ENCODE data around the gene HAS3.
"Not testable (repeated sequence)": the region's sequence is repeated elsewhere in the genome, so short reads cannot be mapped to it uniquely, and the experiment has no call there.

The HAS3 gene

DNA sequence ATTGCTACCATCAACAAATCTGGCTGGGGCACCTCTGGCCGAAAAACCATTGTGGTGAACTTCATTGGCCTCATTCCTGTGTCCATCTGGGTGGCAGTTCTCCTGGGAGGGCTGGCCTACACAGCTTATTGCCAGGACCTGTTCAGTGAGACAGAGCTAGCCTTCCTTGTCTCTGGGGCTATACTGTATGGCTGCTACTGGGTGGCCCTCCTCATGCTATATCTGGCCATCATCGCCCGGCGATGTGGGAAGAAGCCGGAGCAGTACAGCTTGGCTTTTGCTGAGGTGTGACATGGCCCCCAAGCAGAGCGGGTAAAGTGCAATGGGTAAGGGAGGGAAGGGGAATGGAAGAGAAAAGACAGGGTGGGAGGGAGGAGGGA, 9.5 kb downstream of the HAS3 start:
- H3K36me3 ChIP-seq (ENCODE audit: insufficient read depth, low read length), result peaks cover 77% of the 10 kb centered on the region
- no peaks in the 10 kb centered on the region for H3K4me1 ChIP-seq (ENCODE audit: insufficient read depth, low read length)
- no peaks in the 10 kb centered on the region for H3K27me3 ChIP-seq (ENCODE audit: insufficient read depth, low read length)
- H3K9me3 ChIP-seq (ENCODE audit: low read length), result peaks cover 9% of the 10 kb centered on the region
- H3K4me3 ChIP-seq (ENCODE audit: low read length), result no peak overlapping the region
- H2AFZ ChIP-seq (ENCODE audit: low read depth, low read length), result no peak overlapping the region

DNA sequence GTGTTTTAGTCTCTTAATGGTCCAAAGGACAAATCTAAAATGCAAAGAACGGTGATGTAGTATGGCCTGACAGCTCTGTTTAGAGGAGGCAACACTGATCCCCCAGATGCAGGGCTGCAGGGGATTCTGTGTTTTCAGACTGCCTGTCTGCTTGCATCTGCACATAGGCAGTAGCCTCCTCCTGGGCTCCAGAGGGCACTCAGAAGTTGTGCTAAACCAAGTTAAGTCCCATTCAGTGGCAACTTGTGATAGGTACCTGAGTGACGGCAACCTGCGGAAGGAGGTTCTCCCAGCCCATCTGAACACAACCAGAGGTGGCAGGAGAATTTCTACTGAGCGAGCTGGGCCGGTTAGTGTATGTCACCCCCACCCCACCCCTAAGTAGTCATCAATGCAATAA, 9.9 kb downstream of the HAS3 start:
- Histone ChIP-seq H3K36me3 (ENCODE audit: insufficient read depth, low read length) (peaks cover 80% of the 10 kb centered on the region), H3K9me3 (ENCODE audit: low read length) (peaks cover 9% of the 10 kb centered on the region), H3K27me3 (ENCODE audit: insufficient read depth, low read length) (no peaks in the 10 kb centered on the region)

DNA sequence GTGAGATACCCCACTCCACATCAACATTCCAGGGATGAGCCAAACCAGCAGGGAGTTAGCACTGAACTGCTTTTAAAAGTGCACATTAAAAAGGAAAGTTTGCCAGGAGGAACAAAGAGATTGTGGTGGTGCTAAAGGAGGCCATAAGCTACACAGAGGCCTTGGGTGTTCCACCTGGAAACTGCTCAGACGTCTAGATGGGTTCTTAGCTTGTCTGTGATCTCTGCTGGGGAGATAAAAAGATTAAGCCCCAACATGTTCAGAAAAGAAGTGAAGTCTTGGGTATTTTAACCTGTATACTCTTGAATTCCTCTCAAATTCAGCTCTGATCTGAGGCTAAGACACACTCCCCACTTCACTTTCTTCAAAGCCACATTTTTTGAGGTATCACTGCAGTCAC, 10.4 kb downstream of the HAS3 start:
- no peak overlapping the region for H2AFZ ChIP-seq (ENCODE audit: low read depth, low read length)

More for the DNA sequence above, 9.9 kb downstream of the HAS3 start:
- Histone ChIP-seq H3K4me1 (ENCODE audit: insufficient read depth, low read length) (no peaks in the 10 kb centered on the region), H2AFZ (ENCODE audit: low read depth, low read length) (no peak overlapping the region), H3K4me3 (ENCODE audit: low read length) (no peak overlapping the region)

DNA sequence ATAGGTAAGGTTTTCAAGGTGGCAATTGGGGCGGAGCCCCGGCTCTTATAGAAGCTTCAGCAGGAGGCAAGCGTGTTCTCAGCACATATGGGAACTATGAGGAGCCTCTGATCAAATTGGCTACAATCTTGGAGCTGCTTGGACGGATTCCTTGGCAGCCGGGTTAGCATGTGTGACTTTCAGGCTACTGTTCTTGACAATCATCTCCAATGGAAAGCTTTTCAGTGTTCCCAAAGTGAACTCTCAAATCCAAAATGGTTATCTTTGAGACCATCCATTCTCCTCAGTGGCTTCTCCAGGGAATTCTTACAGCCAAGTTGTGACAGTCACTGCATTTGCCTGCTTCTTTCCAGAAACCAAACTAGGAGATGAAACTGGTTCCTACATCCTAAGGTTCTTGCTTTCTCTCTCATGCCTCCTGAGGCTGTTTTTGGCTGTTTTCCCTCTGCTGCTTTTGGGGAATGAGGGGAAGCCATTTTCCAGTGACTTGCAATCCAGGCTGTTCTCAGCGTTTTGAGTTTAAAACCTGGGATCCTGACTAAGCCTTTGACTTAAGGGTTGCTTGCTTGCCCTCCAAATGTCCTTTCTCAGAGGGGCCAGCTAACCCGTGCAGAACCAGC, 10.9 kb downstream of the HAS3 start:
- Histone ChIP-seq H2AFZ (ENCODE audit: low read depth, low read length) (no peak overlapping the region), H3K9me3 (ENCODE audit: low read length) (peaks cover 16% of the 10 kb centered on the region), H3K4me3 (ENCODE audit: low read length) (no peak overlapping the region), H3K4me1 (ENCODE audit: insufficient read depth, low read length) (no peaks in the 10 kb centered on the region), H3K27me3 (ENCODE audit: insufficient read depth, low read length) (no peaks in the 10 kb centered on the region), H3K36me3 (ENCODE audit: insufficient read depth, low read length) (peaks cover 83% of the 10 kb centered on the region)

More for the DNA sequence above, 10.4 kb downstream of the HAS3 start:
- H3K4me1 ChIP-seq (ENCODE audit: insufficient read depth, low read length), result no peaks in the 10 kb centered on the region
- no peaks in the 10 kb centered on the region for H3K27me3 ChIP-seq (ENCODE audit: insufficient read depth, low read length)
- H3K4me3 ChIP-seq (ENCODE audit: low read length), result no peak overlapping the region
- peaks cover 13% of the 10 kb centered on the region for H3K9me3 ChIP-seq (ENCODE audit: low read length)
- H3K36me3 ChIP-seq (ENCODE audit: insufficient read depth, low read length), result peaks cover 80% of the 10 kb centered on the region

DNA sequence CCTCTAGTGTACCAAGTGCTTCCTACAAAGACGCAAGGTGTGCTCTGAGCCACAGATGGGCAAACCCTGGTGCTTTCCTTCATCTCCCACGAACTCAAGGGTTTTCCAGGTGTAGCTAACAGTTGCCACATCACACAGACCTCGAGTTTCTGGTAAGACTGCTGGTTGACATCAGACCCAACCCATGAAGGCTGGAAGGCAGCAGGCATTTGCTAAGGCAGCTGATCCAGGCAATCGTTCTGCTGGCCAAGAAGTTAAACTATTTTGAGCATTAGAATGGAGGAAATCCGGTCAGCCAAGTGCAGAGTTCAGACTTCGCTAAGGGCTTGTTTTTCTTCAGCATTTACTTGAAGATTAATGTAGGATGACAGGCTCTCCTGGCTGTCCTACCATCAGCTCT, 11.5 kb downstream of the HAS3 start:
- H3K4me1 ChIP-seq (ENCODE audit: insufficient read depth, low read length), result no peaks in the 10 kb centered on the region
- peaks cover 78% of the 10 kb centered on the region for H3K36me3 ChIP-seq (ENCODE audit: insufficient read depth, low read length)
- H3K4me3 ChIP-seq (ENCODE audit: low read length), result no peak overlapping the region

DNA sequence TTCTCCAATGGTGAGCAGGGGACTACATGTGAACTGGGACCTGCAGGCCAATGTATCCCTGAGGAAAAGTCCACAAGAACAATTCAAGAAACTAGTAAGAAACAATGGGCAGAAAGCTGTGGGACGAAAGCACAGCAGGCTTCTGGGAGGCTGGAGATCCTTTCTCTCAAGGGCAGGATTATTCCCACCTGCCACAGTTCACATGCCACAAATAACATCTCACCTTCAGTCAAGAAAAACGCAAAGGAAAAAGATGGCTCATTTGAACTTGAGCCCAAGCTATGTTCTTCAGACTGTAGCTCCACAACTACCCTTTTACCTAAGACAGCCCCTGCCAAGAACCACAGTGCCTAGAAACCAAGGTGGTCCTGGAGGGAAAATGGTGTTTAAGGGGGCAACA, 13.0 kb downstream of the HAS3 start:
- Histone ChIP-seq H2AFZ (ENCODE audit: low read depth, low read length) (no peak overlapping the region), H3K4me1 (ENCODE audit: insufficient read depth, low read length) (no peaks in the 10 kb centered on the region), H3K27me3 (ENCODE audit: insufficient read depth, low read length) (no peaks in the 10 kb centered on the region), H3K4me3 (ENCODE audit: low read length) (no peak overlapping the region), H3K9me3 (ENCODE audit: low read length) (peaks cover 16% of the 10 kb centered on the region), H3K36me3 (ENCODE audit: insufficient read depth, low read length) (peaks cover 78% of the 10 kb centered on the region)

More for the DNA sequence above, 11.5 kb downstream of the HAS3 start:
- Histone ChIP-seq H3K9me3 (ENCODE audit: low read length) (peaks cover 16% of the 10 kb centered on the region), H3K27me3 (ENCODE audit: insufficient read depth, low read length) (no peaks in the 10 kb centered on the region), H2AFZ (ENCODE audit: low read depth, low read length) (no peak overlapping the region)

DNA sequence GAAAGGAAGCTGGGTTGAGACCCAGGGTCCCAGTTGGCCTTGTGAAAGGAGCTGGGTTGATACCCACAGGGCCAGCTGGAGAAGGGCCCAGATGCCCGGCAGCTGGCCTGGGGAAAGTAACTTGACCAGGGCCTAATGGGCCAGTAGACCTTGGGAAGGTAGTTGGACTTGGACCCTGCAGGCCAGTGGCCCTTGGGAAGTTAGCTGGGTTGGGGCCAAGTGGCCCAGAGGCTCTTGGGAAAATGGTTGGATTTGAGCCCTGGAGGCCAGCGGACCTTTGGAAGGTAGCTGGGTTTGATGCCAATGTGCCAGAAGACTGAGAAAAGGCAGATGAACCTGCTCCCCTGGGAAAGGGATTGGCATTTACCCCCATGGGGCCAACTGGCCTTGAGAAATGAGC, 13.5 kb downstream of the HAS3 start:
- Histone ChIP-seq H3K4me3 (ENCODE audit: low read length) (no peak overlapping the region), H3K9me3 (ENCODE audit: low read length) (peaks cover 16% of the 10 kb centered on the region), H3K27me3 (ENCODE audit: insufficient read depth, low read length) (no peaks in the 10 kb centered on the region), H3K36me3 (ENCODE audit: insufficient read depth, low read length) (peaks cover 75% of the 10 kb centered on the region), H2AFZ (ENCODE audit: low read depth, low read length) (no peak overlapping the region), H3K4me1 (ENCODE audit: insufficient read depth, low read length) (no peaks in the 10 kb centered on the region)

DNA sequence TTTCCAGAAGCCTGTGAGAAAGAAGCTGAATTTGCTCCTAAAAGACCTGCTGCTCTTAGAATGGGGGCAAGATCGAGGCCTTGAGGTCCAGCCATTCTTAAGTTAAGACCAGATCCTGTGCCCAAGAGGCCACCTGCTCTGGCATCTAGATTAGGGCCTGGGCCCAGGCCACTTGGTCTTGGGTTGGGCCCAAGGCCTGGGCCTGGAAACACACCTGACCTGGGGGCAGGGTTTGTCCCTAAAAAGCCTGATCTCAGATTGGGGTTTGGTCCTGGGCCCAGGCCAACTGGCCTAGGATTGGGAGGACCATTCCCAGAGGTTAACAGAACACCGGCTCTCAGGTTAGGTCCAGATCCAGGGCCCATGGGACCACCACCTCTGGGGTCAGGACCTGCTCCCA, 14.1 kb downstream of the HAS3 start:
- no peaks in the 10 kb centered on the region for H3K27me3 ChIP-seq (ENCODE audit: insufficient read depth, low read length)
- H3K4me3 ChIP-seq (ENCODE audit: low read length), result no peak overlapping the region
- H3K4me1 ChIP-seq (ENCODE audit: insufficient read depth, low read length), result no peaks in the 10 kb centered on the region
- H3K9me3 ChIP-seq (ENCODE audit: low read length), result peaks cover 16% of the 10 kb centered on the region
- H3K36me3 ChIP-seq (ENCODE audit: insufficient read depth, low read length), result peaks cover 72% of the 10 kb centered on the region
- no peak overlapping the region for H2AFZ ChIP-seq (ENCODE audit: low read depth, low read length)

DNA sequence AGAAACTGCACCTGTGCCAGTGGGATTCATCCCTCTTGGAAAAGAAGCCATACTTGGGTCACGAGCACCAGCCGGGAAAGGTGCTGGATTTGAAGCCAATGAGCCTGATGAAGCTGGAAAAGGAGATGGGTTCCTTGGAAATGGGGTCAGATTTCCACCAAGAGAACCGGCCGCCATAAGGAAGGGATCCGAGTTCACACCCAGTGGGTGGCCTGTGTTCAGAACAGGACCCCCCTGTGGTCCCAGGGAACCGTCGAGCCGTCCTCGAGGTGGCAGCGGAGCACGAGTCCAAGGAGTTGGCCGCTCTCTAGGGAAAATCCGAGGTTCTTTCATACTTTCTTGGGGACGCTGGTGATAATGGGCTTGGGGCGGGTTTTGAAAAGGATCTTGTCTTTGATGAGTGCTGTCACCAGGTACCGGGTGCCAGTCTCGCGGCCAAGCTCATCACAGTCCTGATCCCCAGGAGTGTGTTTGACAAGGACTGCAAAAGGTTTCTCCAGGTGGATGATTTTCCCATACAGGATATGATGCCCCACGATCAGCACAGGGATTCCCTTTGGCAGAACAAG, 14.7 kb downstream of the HAS3 start:
- Histone ChIP-seq H3K36me3 (ENCODE audit: insufficient read depth, low read length) (peaks cover 67% of the 10 kb centered on the region), H3K27me3 (ENCODE audit: insufficient read depth, low read length) (no peaks in the 10 kb centered on the region), H3K4me3 (ENCODE audit: low read length) (no peak overlapping the region), H3K9me3 (ENCODE audit: low read length) (peaks cover 16% of the 10 kb centered on the region), H2AFZ (ENCODE audit: low read depth, low read length) (no peak overlapping the region), H3K4me1 (ENCODE audit: insufficient read depth, low read length) (no peaks in the 10 kb centered on the region)

DNA sequence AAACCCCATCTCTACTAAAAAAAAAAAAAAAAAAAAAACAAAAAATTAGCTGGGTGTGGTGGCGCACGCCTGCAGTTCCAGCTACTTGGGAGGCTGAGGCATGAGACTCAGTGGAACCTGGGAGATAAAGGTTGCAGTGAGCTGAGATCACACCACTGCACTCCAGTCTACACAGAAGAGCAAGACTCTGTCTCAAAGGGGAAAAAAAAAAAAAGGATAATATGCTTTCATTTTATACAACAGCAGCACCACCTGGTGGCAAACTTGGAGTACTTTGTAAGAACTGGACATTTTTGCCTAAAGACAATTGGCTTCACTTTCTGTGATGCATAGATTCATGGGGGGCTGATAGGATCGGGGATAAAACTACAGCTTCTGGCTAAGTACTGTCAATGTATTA, 18.5 kb downstream of the HAS3 start:
- Histone ChIP-seq H3K9me3 (ENCODE audit: low read length) (peaks cover 7% of the 10 kb centered on the region), H3K4me1 (ENCODE audit: insufficient read depth, low read length) (no peaks in the 10 kb centered on the region), H3K4me3 (ENCODE audit: low read length) (no peak overlapping the region), H3K36me3 (ENCODE audit: insufficient read depth, low read length) (peaks cover 39% of the 10 kb centered on the region), H2AFZ (ENCODE audit: low read depth, low read length) (no peak overlapping the region), H3K27me3 (ENCODE audit: insufficient read depth, low read length) (no peaks in the 10 kb centered on the region)

DNA sequence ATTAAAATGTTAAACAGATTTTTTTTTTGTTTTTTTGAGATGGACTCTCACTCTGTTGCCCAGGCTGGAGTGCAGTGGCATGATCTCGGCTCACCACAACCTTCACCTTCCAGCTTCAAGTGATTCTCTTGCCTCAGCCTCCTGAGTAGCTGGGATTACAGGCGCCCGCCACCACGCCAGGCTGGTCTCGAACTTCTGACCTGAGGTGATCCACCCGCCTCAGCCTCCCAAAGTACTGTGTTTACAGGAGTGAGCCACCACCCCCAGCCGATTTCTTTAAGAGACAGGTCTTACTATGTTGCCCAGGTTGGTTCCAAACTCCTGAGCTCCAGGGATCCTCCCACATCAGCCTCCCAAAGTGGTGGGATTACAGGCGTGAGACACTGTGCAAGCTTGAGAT, 19.0 kb downstream of the HAS3 start:
- H3K9me3 ChIP-seq (ENCODE audit: low read length); H3K27me3 ChIP-seq (ENCODE audit: insufficient read depth, low read length); H3K4me3 ChIP-seq (ENCODE audit: low read length); H3K4me1 ChIP-seq (ENCODE audit: insufficient read depth, low read length); H2AFZ ChIP-seq (ENCODE audit: low read depth, low read length): not testable (repeated sequence)
- H3K36me3 ChIP-seq (ENCODE audit: insufficient read depth, low read length), result peaks cover 34% of the 10 kb centered on the region

DNA sequence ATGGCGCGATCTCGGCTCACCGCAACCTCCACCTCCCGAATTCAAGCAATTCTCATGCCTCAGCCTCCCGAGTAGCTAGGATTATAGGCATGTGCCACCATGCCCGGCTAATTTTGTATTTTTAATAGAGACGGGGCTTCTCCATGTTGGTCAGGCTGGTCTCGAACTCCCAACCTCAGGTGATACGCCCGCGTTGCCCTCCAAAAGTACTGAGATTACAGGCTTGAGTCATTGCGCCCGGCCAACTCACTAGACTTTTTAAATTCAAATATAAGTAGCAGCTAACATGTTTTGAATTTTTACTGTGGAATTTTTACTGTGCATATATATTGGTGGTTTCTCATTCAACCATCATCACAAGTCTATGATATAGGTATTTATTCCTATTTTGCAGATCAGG, 19.5 kb downstream of the HAS3 start:
- not testable (repeated sequence) for H3K27me3 ChIP-seq (ENCODE audit: insufficient read depth, low read length); H3K4me3 ChIP-seq (ENCODE audit: low read length); H3K4me1 ChIP-seq (ENCODE audit: insufficient read depth, low read length); H3K9me3 ChIP-seq (ENCODE audit: low read length); H2AFZ ChIP-seq (ENCODE audit: low read depth, low read length)
- peaks cover 32% of the 10 kb centered on the region for H3K36me3 ChIP-seq (ENCODE audit: insufficient read depth, low read length)

DNA sequence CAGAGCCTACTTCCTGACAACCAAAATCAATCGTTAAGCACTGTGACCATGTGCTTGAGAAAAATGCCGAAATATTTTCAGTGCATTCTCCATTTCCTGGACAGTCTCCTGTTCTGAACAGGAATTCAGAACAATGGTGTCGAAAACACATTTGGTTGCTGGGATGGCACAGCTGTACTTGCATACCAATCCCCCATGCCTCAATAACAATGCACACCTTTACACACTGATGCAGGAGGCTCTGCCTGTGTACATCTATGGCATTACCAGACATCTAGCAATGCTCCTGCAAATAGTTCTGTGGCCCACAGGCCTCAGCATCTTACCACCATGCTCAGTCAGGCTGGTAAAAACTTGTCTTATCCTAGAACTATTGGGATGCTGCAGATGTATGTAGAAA, 20.8 kb downstream of the HAS3 start:
- peaks cover 29% of the 10 kb centered on the region for H3K36me3 ChIP-seq (ENCODE audit: insufficient read depth, low read length)
- no peak overlapping the region for H3K4me3 ChIP-seq (ENCODE audit: low read length)
- no peak overlapping the region for H2AFZ ChIP-seq (ENCODE audit: low read depth, low read length)
- H3K27me3 ChIP-seq (ENCODE audit: insufficient read depth, low read length), result no peaks in the 10 kb centered on the region
- peaks cover 13% of the 10 kb centered on the region for H3K4me1 ChIP-seq (ENCODE audit: insufficient read depth, low read length)
- H3K9me3 ChIP-seq (ENCODE audit: low read length), result no peaks in the 10 kb centered on the region

DNA sequence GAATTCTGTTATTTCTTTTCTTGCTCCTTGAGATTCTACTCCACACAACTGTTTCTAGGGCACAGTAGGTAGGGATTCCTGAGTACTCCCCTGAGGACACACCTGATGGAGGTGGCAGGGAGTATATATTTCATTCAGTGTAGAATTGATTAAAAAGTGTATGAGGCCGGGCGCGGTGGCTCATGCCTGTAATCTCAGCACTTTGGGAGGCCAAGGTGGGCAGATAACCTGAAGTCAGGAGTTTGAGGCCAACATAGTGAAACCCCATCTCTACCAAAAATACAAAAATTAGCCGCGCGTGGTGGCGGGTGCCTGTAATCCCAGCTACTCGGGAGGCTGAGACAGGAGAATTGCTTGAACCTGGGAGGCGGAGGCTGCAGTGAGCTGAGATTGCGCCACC, 21.3 kb downstream of the HAS3 start:
- H3K27me3 ChIP-seq (ENCODE audit: insufficient read depth, low read length); H2AFZ ChIP-seq (ENCODE audit: low read depth, low read length): not testable (repeated sequence)
- H3K36me3 ChIP-seq (ENCODE audit: insufficient read depth, low read length), result peaks cover 28% of the 10 kb centered on the region

More for the DNA sequence above, 21.3 kb downstream of the HAS3 start:
- H3K9me3 ChIP-seq (ENCODE audit: low read length); H3K4me3 ChIP-seq (ENCODE audit: low read length): not testable (repeated sequence)
- peaks cover 13% of the 10 kb centered on the region for H3K4me1 ChIP-seq (ENCODE audit: insufficient read depth, low read length)

All from neuron (in vitro differentiated cells).